OCI-LY3 (cell line): ENCODE data around the gene CDC42SE1.

Experiments used
- H2AFZ ChIP-seq: fragments of 200-600, 300-600 bp; shearing (Covaris generic); 2 replicates; pipeline ENCODE4 v1.6.0; 2014; ENCODE audit warnings: antibody characterized with exemption, low read depth, low read length
- H3K27ac ChIP-seq: fragments of 200-600, 300-600 bp; sonication (generic); 2 replicates; pipeline ENCODE4 v1.5.1; 2014; ENCODE audit warnings: mild to moderate bottlenecking, low read length, moderate library complexity, mixed read lengths
- H3K27me3 ChIP-seq: fragments of 200-600, 300-600 bp; sonication (generic); 2 replicates; pipeline ENCODE4 v1.6.1; 2014; ENCODE audit warnings: low read depth, low read length, mixed read lengths
- H3K36me3 ChIP-seq: fragments of 200-600, 300-600 bp; sonication (generic); replicated peaks from 2 replicates; pipeline ENCODE3; 2014; ENCODE audit warnings: low read depth, low read length, mixed read lengths
- H3K4me1 ChIP-seq: fragments of 300-600, 200-600 bp; sonication (generic); 2 replicates; pipeline ENCODE4 v1.6.1; 2014; ENCODE audit warnings: low read length, mixed read lengths
- H3K4me2 ChIP-seq: fragments of 200-600, 300-600 bp; sonication (generic); 2 replicates; pipeline ENCODE4 v1.6.1; 2014; ENCODE audit warnings: low read length, mixed read lengths
- H3K4me3 ChIP-seq: fragments of 300-600, 200-600 bp; sonication (generic); 2 replicates; pipeline ENCODE4 v1.5.1; 2014; ENCODE audit warnings: antibody characterized with exemption, mild to moderate bottlenecking, low read length, moderate library complexity
- H3K79me2 ChIP-seq: fragments of 300-600, 200-600 bp; shearing (Covaris generic); 2 replicates; pipeline ENCODE4 v1.6.1; 2014; ENCODE audit warnings: mild to moderate bottlenecking, low read length, mixed read lengths
- H3K9ac ChIP-seq: fragments of 300-600, 200-600 bp; shearing (Covaris generic); 2 replicates; pipeline ENCODE4 v1.6.0; 2014; ENCODE audit warnings: mild to moderate bottlenecking, low read length, moderate library complexity
- H3K9me3 ChIP-seq: fragments of 200-600, 300-600 bp; shearing (Covaris generic); 2 replicates; pipeline ENCODE4 v1.6.1; 2014; ENCODE audit warnings: low read length, mixed read lengths; ENCODE audit not compliant: insufficient read depth
- H4K20me1 ChIP-seq: fragments of 200-600, 300-600 bp; sonication (generic); 2 replicates; pipeline ENCODE4 v1.6.1; 2016; ENCODE audit warnings: low read length, mixed read lengths; ENCODE audit not compliant: insufficient read depth
- CTCF ChIP-seq: fragments of 200-600, 300-600 bp; sonication (generic); IDR thresholded peaks from 2 replicates; pipeline ENCODE4 v1.5.1; 2014; ENCODE audit warnings: antibody characterized with exemption, low read length, low read depth
- EZH2phosphoT487 ChIP-seq: fragments of 200-600 bp; shearing (Covaris generic); IDR thresholded peaks from 2 replicates; pipeline ENCODE4 v1.6.1; 2018; ENCODE audit warnings: antibody characterized with exemption, mixed run types, low read depth

Gene CDC42SE1

GRCh38 chr1:151032164-151032563 is 27.3 kb downstream of the CDC42SE1 start:
- no peaks in the 10 kb centered on the region for H3K27me3 ChIP-seq
- no peaks in the 10 kb centered on the region for H3K4me1 ChIP-seq
- H3K4me2 ChIP-seq: no peak overlapping the region
- no peak overlapping the region for H2AFZ ChIP-seq
- H3K9me3 ChIP-seq: no peaks in the 10 kb centered on the region
- H4K20me1 ChIP-seq: no peaks in the 10 kb centered on the region
- peaks cover 15% of the 10 kb centered on the region for H3K36me3 ChIP-seq
- no peak overlapping the region for H3K9ac ChIP-seq
- H3K27ac ChIP-seq: no peak overlapping the region
- TF ChIP-seq EZH2phosphoT487: no peak
- TF ChIP-seq CTCF: no peak
- no peaks in the 10 kb centered on the region for H3K79me2 ChIP-seq
- no peak overlapping the region for H3K4me3 ChIP-seq

GRCh38 chr1:151026460-151026859 is 33.0 kb downstream of the CDC42SE1 start:
- no peak overlapping the region for H3K27ac ChIP-seq
- TF ChIP-seq EZH2phosphoT487 (no peak), CTCF (no peak)
- H3K27me3 ChIP-seq: no peaks in the 10 kb centered on the region
- no peak overlapping the region for H2AFZ ChIP-seq
- no peak overlapping the region for H3K4me2 ChIP-seq
- H3K9ac ChIP-seq: no peak overlapping the region
- H3K4me3 ChIP-seq: no peak overlapping the region
- no peaks in the 10 kb centered on the region; the same call in 1 of the 2 replicates for H3K4me1 ChIP-seq
- peaks cover 14% of the 10 kb centered on the region for H3K36me3 ChIP-seq
- H3K79me2 ChIP-seq: no peaks in the 10 kb centered on the region
- no peaks in the 10 kb centered on the region for H3K9me3 ChIP-seq
- no peaks in the 10 kb centered on the region for H4K20me1 ChIP-seq

- no peaks in the 10 kb centered on the region; the same call in 1 of the 2 replicates for H3K4me1 ChIP-seq
- H3K36me3 ChIP-seq: peaks cover 14% of the 10 kb centered on the region
- H3K9me3 ChIP-seq: no peaks in the 10 kb centered on the region
- no peak overlapping the region for H3K4me3 ChIP-seq
- H3K79me2 ChIP-seq: no peaks in the 10 kb centered on the region
- no peaks in the 10 kb centered on the region for H4K20me1 ChIP-seq
- no peak overlapping the region for H2AFZ ChIP-seq
- H3K9ac ChIP-seq: no peak overlapping the region
- H3K27ac ChIP-seq: no peak overlapping the region
- TF ChIP-seq EZH2phosphoT487: no peak
- peak; percentile 89 for TF ChIP-seq CTCF
- H3K4me2 ChIP-seq: peak overlapping the region; percentile 30
- no peaks in the 10 kb centered on the region for H3K27me3 ChIP-seq
Observed at GRCh38 chr1:151024540-151025146, 34.8 kb downstream of the CDC42SE1 start.

- no peaks in the 10 kb centered on the region for H3K9me3 ChIP-seq
- H4K20me1 ChIP-seq: no peaks in the 10 kb centered on the region
- H2AFZ ChIP-seq: no peak overlapping the region
- H3K9ac ChIP-seq: no peak overlapping the region
- no peak overlapping the region for H3K27ac ChIP-seq
- H3K79me2 ChIP-seq: peaks cover 12% of the 10 kb centered on the region; the same call in 1 of the 2 replicates
- no peak overlapping the region for H3K4me2 ChIP-seq
- peaks cover 11% of the 10 kb centered on the region for H3K4me1 ChIP-seq
- TF ChIP-seq CTCF (no peak), EZH2phosphoT487 (no peak)
- peaks cover 2% of the 10 kb centered on the region for H3K36me3 ChIP-seq
- no peaks in the 10 kb centered on the region for H3K27me3 ChIP-seq
- no peak overlapping the region for H3K4me3 ChIP-seq
Observed at GRCh38 chr1:151013518-151013917, 45.9 kb downstream of the CDC42SE1 start.
